GM20000 (cell line): Measurements from ENCODE around the gene CHRNA1.

ENCODE experiments used
- DNase-seq: peaks from one replicate; pipeline ENCODE4 v3.0.0; 2012; ENCODE audit warnings: low spot score
- TF ChIP-seq, protein P1 (sequence below): IDR thresholded peaks from 2 replicates; pipeline ENCODE4 v1.5.1; 2012; ENCODE audit warnings: mild to moderate bottlenecking, control low read depth; ENCODE audit errors: extremely low read depth, missing control alignments

Gene CHRNA1

DNA sequence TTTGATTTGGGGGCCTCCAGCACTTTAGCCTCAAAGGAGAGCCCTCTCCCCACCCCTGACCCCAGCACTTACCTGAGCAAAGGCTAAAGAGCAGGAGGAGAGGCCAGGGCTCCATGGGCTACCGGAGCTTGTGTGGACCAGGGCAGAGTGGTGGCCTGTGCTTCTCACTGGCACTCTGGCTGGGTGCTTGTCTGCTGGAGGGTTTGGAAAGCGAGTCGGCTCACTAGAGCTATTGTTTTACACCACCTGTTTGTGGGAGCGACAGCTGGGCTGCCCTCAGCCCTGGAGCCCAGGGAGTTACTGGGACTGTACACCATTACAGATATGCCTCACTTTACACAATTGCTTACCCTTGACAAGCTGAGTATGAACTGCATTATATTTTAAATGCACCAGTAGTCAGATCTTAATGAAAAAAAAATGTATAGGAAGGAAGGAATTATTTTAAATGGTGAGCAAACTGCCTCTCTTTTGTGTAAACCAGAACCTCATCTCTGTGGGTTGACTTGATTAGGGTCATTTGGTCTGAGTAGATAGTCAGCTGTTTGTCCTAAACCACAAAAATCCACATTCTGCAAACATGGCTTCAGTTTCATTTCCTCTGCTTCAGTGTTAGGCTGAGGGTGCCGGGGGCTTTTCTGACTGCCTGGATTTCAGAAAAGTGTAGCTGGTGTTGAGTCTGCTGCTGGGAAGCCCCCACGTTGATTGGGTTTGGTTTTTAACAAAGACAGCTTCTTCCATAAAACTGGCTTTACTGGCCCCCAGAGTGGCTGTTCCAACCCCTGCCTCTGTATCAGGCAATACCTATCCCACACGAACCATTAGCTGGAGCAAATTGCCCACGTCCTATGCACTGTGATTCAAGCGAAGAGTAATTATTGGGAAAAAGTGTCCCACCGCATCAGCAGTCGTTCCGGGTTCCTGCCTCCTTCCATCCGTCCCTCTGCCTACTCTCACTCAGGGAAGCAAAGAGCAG lies at the start of gene CHRNA1:
Gene CHRNA1 (minus strand): TSS at position 193 of the 976 bp plus-strand sequence. CDS start 78 bp downstream, at position 115.
- DNase-seq, result no peak
- TF ChIP-seq, protein P1, sequence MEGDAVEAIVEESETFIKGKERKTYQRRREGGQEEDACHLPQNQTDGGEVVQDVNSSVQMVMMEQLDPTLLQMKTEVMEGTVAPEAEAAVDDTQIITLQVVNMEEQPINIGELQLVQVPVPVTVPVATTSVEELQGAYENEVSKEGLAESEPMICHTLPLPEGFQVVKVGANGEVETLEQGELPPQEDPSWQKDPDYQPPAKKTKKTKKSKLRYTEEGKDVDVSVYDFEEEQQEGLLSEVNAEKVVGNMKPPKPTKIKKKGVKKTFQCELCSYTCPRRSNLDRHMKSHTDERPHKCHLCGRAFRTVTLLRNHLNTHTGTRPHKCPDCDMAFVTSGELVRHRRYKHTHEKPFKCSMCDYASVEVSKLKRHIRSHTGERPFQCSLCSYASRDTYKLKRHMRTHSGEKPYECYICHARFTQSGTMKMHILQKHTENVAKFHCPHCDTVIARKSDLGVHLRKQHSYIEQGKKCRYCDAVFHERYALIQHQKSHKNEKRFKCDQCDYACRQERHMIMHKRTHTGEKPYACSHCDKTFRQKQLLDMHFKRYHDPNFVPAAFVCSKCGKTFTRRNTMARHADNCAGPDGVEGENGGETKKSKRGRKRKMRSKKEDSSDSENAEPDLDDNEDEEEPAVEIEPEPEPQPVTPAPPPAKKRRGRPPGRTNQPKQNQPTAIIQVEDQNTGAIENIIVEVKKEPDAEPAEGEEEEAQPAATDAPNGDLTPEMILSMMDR, result no peak

DNA sequence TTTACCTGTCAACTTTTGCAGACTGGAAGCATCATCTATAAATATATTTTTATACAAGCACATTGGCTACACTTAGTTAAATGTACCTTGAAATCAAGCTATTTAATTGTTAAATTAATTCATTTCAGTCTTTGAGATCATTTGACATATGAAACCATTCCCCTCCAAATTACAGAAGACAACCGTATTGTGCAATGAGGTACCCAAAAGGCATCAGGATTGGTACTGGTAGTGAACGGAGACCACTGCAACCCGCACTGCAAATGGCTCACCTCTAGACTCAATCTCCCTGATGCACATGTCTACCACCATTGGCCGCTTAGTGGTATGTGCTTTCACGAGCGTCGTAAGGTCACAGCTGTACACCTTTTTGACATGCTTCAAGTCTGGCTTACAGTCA lies 47.8 kb upstream of the CHRNA1 start:
- DNase-seq, result no peak
- TF ChIP-seq, protein P1, result no peak

DNA sequence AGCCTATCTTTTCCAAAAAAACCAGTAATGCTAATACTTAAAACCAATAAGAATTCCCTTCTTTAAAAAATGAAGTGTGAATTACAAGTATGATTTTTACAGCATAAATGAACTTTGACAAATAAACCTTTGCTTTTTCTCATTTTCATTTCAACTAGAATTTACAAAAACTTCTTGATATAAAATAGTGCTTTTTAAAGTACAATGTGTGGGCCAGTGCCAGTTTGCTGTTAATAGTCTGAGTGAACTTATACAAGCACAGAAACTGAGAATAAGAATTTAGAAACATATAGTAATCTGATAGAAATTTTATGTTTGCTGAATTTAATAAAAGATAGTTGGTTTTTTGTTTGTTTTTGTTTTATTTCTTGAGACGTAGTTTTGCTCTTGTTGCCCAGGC lies 43.7 kb upstream of the CHRNA1 start:
- DNase-seq, result no peak
- TF ChIP-seq, protein P1, result no peak

DNA sequence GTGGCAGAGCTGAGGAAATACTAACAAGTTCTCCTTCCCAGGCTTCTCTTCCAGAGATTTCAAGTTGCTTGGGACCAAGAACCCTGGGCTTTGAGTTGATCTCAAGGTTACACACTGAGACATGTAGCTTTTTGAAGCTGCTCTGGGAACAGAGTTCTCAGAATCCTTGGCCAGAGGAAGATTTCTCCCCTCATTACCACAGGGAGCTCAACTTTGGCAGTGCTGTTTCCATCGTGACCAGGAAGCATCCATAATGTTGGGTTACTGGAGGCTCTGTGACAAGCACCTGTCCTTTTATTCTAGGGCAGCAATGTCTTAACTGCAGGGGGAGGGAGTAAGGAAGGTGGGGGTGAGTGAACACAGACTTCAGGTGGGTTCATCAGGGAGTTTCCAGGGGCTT lies 41.5 kb upstream of the CHRNA1 start:
- TF ChIP-seq, protein P1, result no peak
- no peak for DNase-seq

DNA sequence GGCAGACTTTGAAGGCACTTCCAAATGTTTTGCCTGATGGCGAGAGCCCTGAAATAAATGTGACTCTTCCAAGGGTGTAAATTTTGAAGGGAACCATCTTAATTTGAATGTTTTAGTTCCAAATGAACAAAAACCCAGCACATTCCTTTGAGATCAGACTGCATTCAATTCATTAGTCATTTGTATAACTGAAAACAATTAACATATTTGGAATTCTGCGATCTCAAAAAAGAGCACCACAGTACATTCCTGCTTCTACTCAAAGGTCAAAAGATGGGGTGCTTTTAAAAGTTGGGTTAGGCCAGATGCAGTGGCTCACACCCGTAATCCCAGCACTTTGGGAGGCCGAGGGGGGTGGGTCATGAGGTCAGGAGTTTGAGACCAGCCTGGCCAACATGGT lies 38.2 kb upstream of the CHRNA1 start:
- TF ChIP-seq, protein P1, result no peak
- DNase-seq, result no peak

DNA sequence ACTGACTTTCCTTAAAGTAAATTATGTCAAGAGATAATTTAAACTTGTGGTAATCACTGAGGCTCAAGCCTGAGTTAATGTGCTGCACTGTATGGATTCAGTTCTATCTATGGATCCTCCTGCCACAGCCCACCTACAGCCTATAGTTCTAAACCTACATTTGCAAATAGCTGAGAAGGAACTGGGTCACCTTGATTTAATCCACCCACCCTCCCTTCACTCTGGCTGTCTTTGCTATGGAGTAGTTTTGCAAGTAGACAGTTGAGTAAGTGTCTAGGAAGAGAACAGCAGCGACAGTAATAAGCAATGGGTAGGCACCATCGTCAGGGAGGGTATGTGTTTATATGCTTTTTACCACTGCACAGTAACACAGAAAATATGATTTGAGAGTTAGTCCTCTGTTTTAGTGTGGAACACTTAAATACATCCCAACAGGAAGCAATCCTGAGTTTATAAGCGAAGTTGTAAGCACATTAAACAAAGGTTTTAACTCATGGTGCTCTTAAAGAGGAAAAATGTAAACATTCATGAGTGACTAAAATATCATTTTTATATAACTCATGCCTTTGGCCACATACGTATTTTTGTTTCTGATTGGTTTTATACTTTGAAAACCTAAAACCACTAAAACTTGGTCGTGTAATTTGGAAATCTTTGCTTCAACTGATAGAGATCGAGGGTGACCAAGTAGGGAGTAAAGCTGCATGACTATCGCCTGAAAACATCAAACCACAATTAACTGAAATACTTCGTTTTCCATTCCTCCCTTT lies 36.3 kb upstream of the CHRNA1 start:
- DNase-seq, result no peak

More for the DNA sequence above, 36.3 kb upstream of the CHRNA1 start:
- TF ChIP-seq, protein P1, result no peak
